WTC11 (cell line): Measurements from ENCODE around the gene RAB1A. TPM values are rescaled to one million over a fixed set of nuclear protein-coding genes. Genes with fewer than 3 reads are reported as not detected.

ENCODE experiments used
- ATAC-seq: fragments of 200-7000 bp; cut with Tn5 transposase; 2 replicates; pipeline ENCODE4 v1.10.0; 2021; ENCODE audit warnings: mild to moderate bottlenecking, moderate library complexity
- CTCF ChIA-PET: fragments of 300-600 bp; sonication (Branson Sonifier 250); formaldehyde crosslinking; loops from one replicate; lab custom pipeline; 2021; ENCODE audit warnings: antibody characterized with exemption; lab: Charles Lee
- POLR2A ChIA-PET: fragments of 350-600 bp; sonication (Branson Sonifier 250); formaldehyde crosslinking; loops from one replicate; lab custom pipeline; 2021; ENCODE audit warnings: antibody characterized with exemption; lab: Charles Lee
- DNase-seq: peaks from one replicate; pipeline ENCODE4 v3.0.0; 2021; ENCODE audit warnings: low spot score
- H3K27ac Mint-ChIP-seq: 2 replicates; pipeline ENCODE4 v1.8.0; 2021; ENCODE audit warnings: mixed read lengths
- H3K27me3 Mint-ChIP-seq: 2 replicates; pipeline ENCODE4 v1.8.0; 2021; ENCODE audit warnings: low read depth, mild to moderate bottlenecking, moderate library complexity, mixed read lengths
- H3K36me3 Mint-ChIP-seq: 2 replicates; pipeline ENCODE4 v1.8.0; 2021; ENCODE audit warnings: mixed read lengths
- H3K4me1 Mint-ChIP-seq: 2 replicates; pipeline ENCODE4 v1.8.0; 2022; ENCODE audit warnings: mixed read lengths
- H3K4me3 Mint-ChIP-seq: 2 replicates; pipeline ENCODE4 v1.8.0; 2021; ENCODE audit warnings: mild to moderate bottlenecking, moderate library complexity, mixed read lengths
- H3K9me3 Mint-ChIP-seq: 2 replicates; pipeline ENCODE4 v1.8.0; 2021; ENCODE audit warnings: mixed read lengths
- ATF2 ChIP-seq: sonication (generic); formaldehyde crosslinking; IDR thresholded peaks from 2 replicates; pipeline ENCODE4 v1.8.1; 2022; ENCODE audit warnings: low read depth, missing genetic modification reagents, borderline replicate concordance
- ATF3 ChIP-seq: sonication (generic); formaldehyde crosslinking; conservative IDR thresholded peaks from 2 replicates; pipeline ENCODE4 v1.8.1; 2022; ENCODE audit warnings: mild to moderate bottlenecking, missing genetic modification reagents
- CREB1 ChIP-seq: sonication (generic); formaldehyde crosslinking; IDR thresholded peaks from 2 replicates; pipeline ENCODE4 v1.8.0; 2023; ENCODE audit warnings: mild to moderate bottlenecking, missing genetic modification reagents
- E2F4 ChIP-seq: sonication (generic); formaldehyde crosslinking; IDR thresholded peaks from 2 replicates; pipeline ENCODE4 v1.8.1; 2022; ENCODE audit warnings: low read depth, mild to moderate bottlenecking, moderate library complexity, missing genetic modification reagents, borderline replicate concordance
- E2F5 ChIP-seq: sonication (generic); formaldehyde crosslinking; IDR thresholded peaks from 2 replicates; pipeline ENCODE4 v1.8.1; 2022; ENCODE audit warnings: mild to moderate bottlenecking, moderate library complexity, missing genetic modification reagents
- ETV6 ChIP-seq: sonication (generic); formaldehyde crosslinking; IDR thresholded peaks from 2 replicates; pipeline ENCODE4 v1.8.1; 2022; ENCODE audit warnings: mild to moderate bottlenecking, missing genetic modification reagents
- FOXP4 ChIP-seq: sonication (generic); formaldehyde crosslinking; IDR thresholded peaks from 2 replicates; pipeline ENCODE4 v1.8.0; 2022; ENCODE audit warnings: mild to moderate bottlenecking, missing genetic modification reagents
- MAX ChIP-seq: sonication (generic); formaldehyde crosslinking; IDR thresholded peaks from 2 replicates; pipeline ENCODE4 v1.8.0; 2022; ENCODE audit warnings: mild to moderate bottlenecking, missing genetic modification reagents
- MLX ChIP-seq: sonication (generic); formaldehyde crosslinking; IDR thresholded peaks from 2 replicates; pipeline ENCODE4 v1.8.1; 2023; ENCODE audit warnings: mild to moderate bottlenecking, missing genetic modification reagents, moderate library complexity
- MXD4 ChIP-seq: fragments of 250-450 bp; sonication (Bioruptor Pico); IDR thresholded peaks from 2 replicates; pipeline ENCODE4 v1.8.0; 2021; ENCODE audit warnings: mild to moderate bottlenecking, moderate library complexity, borderline replicate concordance
- RORB ChIP-seq: fragments of 250-450 bp; sonication (Bioruptor Pico); IDR thresholded peaks from 2 replicates; pipeline ENCODE4 v1.9.0; 2021; ENCODE audit warnings: mild to moderate bottlenecking
- SMAD3 ChIP-seq: sonication (generic); formaldehyde crosslinking; IDR thresholded peaks from 2 replicates; pipeline ENCODE4 v1.8.0; 2022; ENCODE audit warnings: missing genetic modification reagents, mild to moderate bottlenecking, borderline replicate concordance
- SMAD4 ChIP-seq: sonication (generic); formaldehyde crosslinking; IDR thresholded peaks from 2 replicates; pipeline ENCODE4 v1.8.0; 2022; ENCODE audit warnings: mild to moderate bottlenecking, missing genetic modification reagents
- SOX15 ChIP-seq: fragments of 250-450 bp; sonication (Bioruptor Pico); IDR thresholded peaks from 2 replicates; pipeline ENCODE4 v1.9.0; 2021; ENCODE audit warnings: mild to moderate bottlenecking
- ZNF138 ChIP-seq: sonication (generic); formaldehyde crosslinking; conservative IDR thresholded peaks from 2 replicates; pipeline ENCODE4 v1.8.1; 2022; ENCODE audit warnings: mild to moderate bottlenecking, moderate library complexity, missing genetic modification reagents
- ZNF219 ChIP-seq: sonication (generic); formaldehyde crosslinking; IDR thresholded peaks from 2 replicates; pipeline ENCODE4 v1.8.0; 2023; ENCODE audit warnings: missing genetic modification reagents, mild to moderate bottlenecking, borderline replicate concordance
- ZNF232 ChIP-seq: sonication (generic); formaldehyde crosslinking; IDR thresholded peaks from 2 replicates; pipeline ENCODE4 v1.8.0; 2022; ENCODE audit warnings: mild to moderate bottlenecking, missing genetic modification reagents
- ZNF317 ChIP-seq: sonication (generic); formaldehyde crosslinking; IDR thresholded peaks from 2 replicates; pipeline ENCODE4 v1.8.1; 2023; ENCODE audit warnings: low read depth, mild to moderate bottlenecking, moderate library complexity, missing genetic modification reagents, borderline replicate concordance
- ZNF416 ChIP-seq: fragments of 250-450 bp; sonication (Bioruptor Pico); IDR thresholded peaks from 2 replicates; pipeline ENCODE4 v1.9.0; 2021; ENCODE audit warnings: mild to moderate bottlenecking, inconsistent platforms
- total RNA-seq: library from RNA; stranded (reverse); gene quantifications from 3 replicates; pipeline ENCODE4 v1.2.3, GENCODE V29; 2021

RAB1A gene
- total RNA-seq, 1 experiment from 2014 or later = 114 TPM

GRCh38 chr2:65112633-65113032 is 17.3 kb downstream of the RAB1A start:
- no peak overlapping the region for H3K27ac Mint-ChIP-seq
- ChIA-PET CTCF (interaction anchor here (0.9 to 1.1 kb wide), 2 partner anchors 56 to 57 kb away, joined by 3 read pairs; no protein-coding TSS in a partner anchor), POLR2A (interaction anchor here (0.6 kb wide), 1 partner anchor 45 kb away, joined by 3 read pairs; no protein-coding TSS in a partner anchor)
- DNase-seq (no peak), ATAC-seq (no peak)
- H3K4me3 Mint-ChIP-seq = no peak overlapping the region
- H3K36me3 Mint-ChIP-seq = peaks cover 5% of the 10 kb centered on the region; the same call in 1 of the 2 replicates
- peaks cover 6% of the 10 kb centered on the region for H3K9me3 Mint-ChIP-seq
- no peak for TF ChIP-seq MLX (CRISPR knock-in tag)
- TF ChIP-seq ETV6 (CRISPR knock-in tag) = no peak
- no peak for TF ChIP-seq ATF2 (CRISPR knock-in tag)
- no peak for TF ChIP-seq ATF3 (CRISPR knock-in tag)
- no peak for TF ChIP-seq ZNF317
- no peaks in the 10 kb centered on the region for H3K27me3 Mint-ChIP-seq
- peaks cover 12% of the 10 kb centered on the region for H3K4me1 Mint-ChIP-seq

GRCh38 chr2:65108780-65109179 is 21.1 kb downstream of the RAB1A start:
- H3K27me3 Mint-ChIP-seq = no peaks in the 10 kb centered on the region
- peaks cover 3% of the 10 kb centered on the region for H3K4me1 Mint-ChIP-seq
- H3K4me3 Mint-ChIP-seq = no peak overlapping the region
- ChIA-PET CTCF (no interaction called here), POLR2A (no interaction called here)
- H3K27ac Mint-ChIP-seq = no peak overlapping the region
- no peaks in the 10 kb centered on the region for H3K9me3 Mint-ChIP-seq
- no peak for DNase-seq
- TF ChIP-seq ZNF219 (CRISPR knock-in tag) (no peak), ZNF138 (CRISPR knock-in tag) (no peak), SMAD4 (CRISPR knock-in tag) (no peak), SOX15 (CRISPR knock-in tag) (no peak), MAX (no peak), FOXP4 (CRISPR knock-in tag) (no peak), SMAD3 (CRISPR knock-in tag) (no peak), E2F5 (CRISPR knock-in tag) (no peak), CREB1 (no peak), ZNF232 (CRISPR knock-in tag) (no peak), ZNF416 (CRISPR knock-in tag) (no peak), RORB (CRISPR knock-in tag) (no peak), MXD4 (CRISPR knock-in tag) (no peak), E2F4 (CRISPR knock-in tag) (no peak)
- peaks cover 4% of the 10 kb centered on the region for H3K36me3 Mint-ChIP-seq
- ATAC-seq = no peak
